ENCODE measurements around the gene GGA2.

The GGA2 gene

DNA sequence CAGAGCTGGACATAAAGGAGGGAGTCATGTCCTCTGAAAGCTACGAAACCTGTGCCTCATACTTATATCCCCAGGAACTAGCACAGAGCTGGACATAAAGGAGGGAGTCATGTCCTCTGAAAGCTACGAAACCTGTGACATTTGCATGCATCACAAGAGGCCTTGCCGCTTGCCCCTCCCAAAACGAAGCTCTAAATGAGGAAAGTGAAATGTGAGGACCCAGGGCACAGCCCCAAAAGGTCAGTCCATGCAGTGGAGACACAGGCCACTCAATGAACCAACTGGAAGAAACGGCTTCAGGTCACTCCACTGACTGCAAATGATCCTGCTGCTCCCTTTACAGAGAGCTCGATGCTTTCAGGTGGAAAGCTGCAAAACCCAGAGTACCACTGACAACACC, 95.6 kb downstream of the GGA2 start:
- no peak for DNase-seq (ENCODE audit: low read depth)

Measured in activated T-cell treated with anti-CD3 and anti-CD28 coated beads for 48 hours (primary cell).